Cardiac fibroblast (primary cell): Measurements from ENCODE around the gene COMT.
"Not testable (repeated sequence)": the region's sequence is repeated elsewhere in the genome, so short reads cannot be mapped to it uniquely, and the experiment has no call there.

Source experiments
- DNase-seq, 2 donors: peaks; one replicate each; pipeline versions ENCODE4 v3.0.0 to v3.0.0-alpha.2; 2010; ENCODE audit warnings: low read depth in 2 of 2
- H3K4me3 ChIP-seq, 2 donors: replicated peaks in 1 of 2; 1 replicate in 1 of 2; 2 replicates in 1 of 2; pipeline ENCODE4 v1.5.1; 2011; ENCODE audit warnings: low read depth in 2 of 2, low read length in 2 of 2, mild to moderate bottlenecking in 2 of 2, moderate library complexity in 1 of 2
- TF ChIP-seq, protein P1 (sequence below): IDR thresholded peaks from one replicate; pipeline ENCODE4 v1.5.1; 2011; ENCODE audit warnings: low read depth, mild to moderate bottlenecking, low read length, inconsistent platforms

COMT gene

DNA sequence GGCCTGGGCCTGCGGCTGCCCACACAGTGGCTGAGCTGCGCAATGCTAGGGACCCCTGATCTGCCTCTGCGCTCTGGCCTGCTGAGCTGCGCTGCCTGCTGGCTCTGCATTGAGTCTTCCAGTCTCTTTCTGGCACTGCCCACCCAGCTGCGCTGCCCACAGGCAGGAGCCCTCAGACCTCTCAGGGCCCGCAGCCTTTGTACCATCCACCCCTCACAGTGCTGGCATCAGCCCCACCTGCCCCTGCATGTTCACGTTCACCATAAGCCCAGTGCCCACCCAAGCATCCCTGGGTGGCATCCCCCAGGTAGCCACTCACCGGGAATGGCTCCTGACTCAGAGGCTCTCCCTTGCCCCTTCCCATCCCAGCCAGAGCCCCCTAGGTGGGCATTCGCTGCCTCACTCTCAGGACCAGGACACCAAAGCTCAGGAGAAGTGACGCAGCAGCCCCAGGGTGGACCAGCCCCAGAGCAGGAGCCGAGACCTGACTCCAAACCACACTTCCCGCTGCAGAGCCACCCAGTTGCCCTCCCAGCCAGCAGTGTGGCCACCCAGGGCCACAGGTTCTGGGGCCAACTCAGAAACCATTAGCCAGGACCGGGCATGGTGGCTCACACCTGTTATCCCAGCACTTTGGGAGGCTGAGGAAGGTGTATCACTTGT lies 21.7 kb upstream of the COMT start:
- TF ChIP-seq, protein P1, sequence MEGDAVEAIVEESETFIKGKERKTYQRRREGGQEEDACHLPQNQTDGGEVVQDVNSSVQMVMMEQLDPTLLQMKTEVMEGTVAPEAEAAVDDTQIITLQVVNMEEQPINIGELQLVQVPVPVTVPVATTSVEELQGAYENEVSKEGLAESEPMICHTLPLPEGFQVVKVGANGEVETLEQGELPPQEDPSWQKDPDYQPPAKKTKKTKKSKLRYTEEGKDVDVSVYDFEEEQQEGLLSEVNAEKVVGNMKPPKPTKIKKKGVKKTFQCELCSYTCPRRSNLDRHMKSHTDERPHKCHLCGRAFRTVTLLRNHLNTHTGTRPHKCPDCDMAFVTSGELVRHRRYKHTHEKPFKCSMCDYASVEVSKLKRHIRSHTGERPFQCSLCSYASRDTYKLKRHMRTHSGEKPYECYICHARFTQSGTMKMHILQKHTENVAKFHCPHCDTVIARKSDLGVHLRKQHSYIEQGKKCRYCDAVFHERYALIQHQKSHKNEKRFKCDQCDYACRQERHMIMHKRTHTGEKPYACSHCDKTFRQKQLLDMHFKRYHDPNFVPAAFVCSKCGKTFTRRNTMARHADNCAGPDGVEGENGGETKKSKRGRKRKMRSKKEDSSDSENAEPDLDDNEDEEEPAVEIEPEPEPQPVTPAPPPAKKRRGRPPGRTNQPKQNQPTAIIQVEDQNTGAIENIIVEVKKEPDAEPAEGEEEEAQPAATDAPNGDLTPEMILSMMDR, result no peak
- DNase-seq, result no peak
- no peak overlapping the region for H3K4me3 ChIP-seq

DNA sequence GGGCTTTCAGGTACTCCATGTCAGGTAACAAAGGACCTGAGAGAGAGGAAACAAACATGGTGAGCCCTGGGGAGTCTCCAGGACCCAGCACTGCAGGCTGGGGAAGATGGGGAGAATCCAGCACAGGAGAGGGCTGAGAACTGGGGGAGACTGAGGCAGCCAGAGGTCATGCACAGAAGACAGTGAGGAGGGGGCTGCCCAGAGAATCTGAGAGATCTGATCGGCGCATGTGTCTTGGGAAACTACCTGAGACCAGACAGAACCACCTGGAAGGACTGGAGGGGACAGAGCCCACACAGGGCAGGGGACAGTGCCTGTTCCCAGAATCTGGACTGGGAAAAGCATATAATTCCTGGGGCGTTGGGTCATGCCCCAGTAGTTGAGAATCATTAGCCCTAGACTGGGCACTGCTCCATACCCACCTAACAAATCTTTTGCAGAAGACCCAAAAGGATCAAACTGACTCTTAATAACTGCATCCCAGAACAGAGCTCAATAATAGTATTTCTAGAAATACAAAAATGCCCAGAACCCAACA lies 20.0 kb upstream of the COMT start:
- TF ChIP-seq, protein P1, result no peak
- no peak overlapping the region for H3K4me3 ChIP-seq
- no peak for DNase-seq

DNA sequence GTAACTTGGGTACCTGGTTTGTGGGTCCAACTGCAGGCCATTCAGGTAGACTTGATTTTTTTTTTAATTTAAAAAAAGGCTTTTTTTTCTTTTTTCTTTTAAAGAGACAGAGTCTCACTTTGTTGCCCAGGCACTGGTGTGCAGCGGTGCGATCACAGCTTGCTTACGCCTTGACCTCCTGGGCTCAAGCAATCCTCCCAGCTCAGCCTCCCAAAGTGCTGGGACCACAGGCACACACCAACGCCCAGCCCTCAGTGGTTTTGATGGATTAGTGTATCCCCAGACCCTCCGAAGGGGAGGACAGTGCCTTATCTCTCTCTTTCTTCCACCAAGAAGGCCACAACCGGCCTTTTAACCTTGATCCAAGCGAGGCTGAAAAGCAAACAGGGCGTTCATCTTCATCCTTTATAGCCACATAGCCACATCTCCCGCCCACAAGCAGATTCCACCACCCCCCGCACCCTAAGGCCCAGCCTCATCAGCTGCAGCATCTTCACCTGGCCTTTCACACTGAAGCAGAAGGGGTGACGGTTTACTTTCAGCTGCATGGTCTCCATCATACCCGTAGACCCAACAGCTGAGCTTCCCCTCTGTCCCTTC lies 17.6 kb upstream of the COMT start:
- DNase-seq, result no peak
- TF ChIP-seq, protein P1, result no peak

DNA sequence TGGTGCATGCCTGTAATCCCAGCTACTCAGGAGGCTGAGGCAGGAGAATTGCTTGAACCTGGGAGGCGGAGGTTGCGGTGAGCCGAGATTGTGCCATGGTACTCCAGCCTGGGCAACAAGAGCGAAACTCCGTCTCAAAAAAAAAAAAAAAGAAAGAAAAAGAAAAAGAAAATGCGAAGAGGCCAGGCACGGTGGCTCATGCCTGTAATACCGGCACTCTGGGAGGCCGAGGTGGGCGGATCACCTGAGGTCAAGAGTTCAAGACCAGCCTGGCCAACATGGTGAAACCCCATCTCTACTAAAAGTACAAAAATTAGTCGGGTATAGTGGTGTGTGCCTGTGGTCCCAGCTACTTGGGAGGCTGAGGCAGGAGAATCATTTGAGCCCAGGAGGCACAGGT lies 15.5 kb upstream of the COMT start:
- not testable (repeated sequence) for DNase-seq, H3K4me3 ChIP-seq

More for the DNA sequence above, 17.6 kb upstream of the COMT start:
- no peak overlapping the region for H3K4me3 ChIP-seq

DNA sequence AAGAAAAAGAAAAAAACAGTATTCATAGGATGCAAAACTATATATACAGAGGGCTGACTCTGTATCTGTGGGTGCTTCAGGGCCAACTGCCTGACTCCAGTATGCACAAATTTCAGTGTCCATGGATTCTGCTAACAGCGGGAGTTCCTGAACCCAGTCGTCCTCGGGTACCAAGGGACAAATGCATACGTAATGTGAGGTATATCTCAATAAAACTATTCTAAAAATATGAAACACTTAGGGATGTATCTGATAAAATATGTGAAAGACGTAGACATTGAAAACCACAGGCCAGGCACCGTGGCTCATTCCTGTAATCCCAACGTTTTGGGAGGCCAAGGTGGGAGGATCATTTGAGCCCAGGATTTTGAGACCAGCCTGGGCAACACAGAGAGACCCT lies 13.9 kb upstream of the COMT start:
- DNase-seq, result no peak
- TF ChIP-seq, protein P1, result no peak
- no peak overlapping the region for H3K4me3 ChIP-seq

DNA sequence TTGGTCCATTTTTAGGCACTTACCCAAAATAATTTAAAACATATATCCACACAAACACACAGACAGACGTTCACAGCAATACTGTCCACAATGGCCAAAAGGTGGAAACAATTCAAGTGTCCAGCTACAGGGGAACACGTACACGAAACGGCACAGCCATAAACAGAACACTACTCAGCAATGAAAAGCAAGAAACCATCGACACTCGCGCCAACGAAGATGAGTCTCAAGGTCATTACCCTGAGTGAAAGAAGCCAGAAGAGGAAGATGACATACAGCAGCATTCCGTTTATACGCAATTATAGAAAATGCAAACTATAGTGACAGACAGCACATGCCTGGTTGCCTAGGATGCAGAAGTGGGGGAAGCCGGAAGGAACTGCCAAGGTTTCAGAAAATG lies 13.4 kb upstream of the COMT start:
- TF ChIP-seq, protein P1, result no peak
- no peak overlapping the region for H3K4me3 ChIP-seq
- DNase-seq, result no peak

DNA sequence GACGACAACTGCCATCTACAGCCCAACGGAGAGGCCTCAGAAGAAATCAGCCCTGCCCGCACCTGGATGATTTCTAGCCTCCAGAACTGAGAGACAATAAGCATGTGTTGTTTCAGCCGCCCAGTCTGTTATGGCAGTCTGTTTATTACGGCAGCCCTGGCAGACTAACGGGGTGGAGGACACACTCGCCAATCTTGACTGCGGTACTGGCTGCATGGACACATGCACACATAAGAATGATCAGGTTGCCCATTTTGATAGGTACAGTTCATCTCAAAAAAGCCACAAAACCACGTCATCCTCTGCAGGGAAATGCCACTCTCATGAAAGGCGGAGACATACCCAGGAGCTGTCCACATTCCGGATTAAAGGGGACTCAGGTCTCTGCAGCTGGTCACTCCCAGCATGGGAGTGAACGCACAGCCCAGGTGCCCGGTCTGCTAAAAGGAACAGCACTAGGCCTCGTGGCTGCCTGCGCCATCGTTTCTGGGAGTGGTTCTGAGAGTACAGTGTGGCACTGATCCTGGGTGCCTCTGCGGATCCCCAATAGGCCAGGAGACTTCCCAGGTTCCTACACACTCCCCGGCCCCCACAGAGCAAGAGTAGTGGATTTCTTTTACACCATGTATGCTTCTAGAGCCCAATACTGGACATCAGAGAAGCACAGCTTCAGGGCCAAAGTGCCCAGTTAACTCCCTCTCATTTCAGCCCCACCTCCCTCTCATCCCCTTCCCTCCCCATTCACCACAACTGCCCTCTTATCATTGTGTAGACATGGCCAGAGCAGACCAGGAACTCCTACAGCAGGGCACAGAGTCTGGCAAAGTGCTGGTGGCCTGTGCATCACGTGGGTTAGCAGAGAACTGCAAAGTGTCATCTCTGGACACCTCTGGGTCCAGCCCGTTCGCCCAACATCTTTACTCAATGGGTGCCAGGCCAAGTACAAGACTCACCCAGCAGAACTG lies 11.7 kb upstream of the COMT start:
- no peak overlapping the region for H3K4me3 ChIP-seq
- TF ChIP-seq, protein P1, result no peak
- no peak for DNase-seq
